ENCODE results near the gene HERPUD2.

HERPUD2 gene

DNA sequence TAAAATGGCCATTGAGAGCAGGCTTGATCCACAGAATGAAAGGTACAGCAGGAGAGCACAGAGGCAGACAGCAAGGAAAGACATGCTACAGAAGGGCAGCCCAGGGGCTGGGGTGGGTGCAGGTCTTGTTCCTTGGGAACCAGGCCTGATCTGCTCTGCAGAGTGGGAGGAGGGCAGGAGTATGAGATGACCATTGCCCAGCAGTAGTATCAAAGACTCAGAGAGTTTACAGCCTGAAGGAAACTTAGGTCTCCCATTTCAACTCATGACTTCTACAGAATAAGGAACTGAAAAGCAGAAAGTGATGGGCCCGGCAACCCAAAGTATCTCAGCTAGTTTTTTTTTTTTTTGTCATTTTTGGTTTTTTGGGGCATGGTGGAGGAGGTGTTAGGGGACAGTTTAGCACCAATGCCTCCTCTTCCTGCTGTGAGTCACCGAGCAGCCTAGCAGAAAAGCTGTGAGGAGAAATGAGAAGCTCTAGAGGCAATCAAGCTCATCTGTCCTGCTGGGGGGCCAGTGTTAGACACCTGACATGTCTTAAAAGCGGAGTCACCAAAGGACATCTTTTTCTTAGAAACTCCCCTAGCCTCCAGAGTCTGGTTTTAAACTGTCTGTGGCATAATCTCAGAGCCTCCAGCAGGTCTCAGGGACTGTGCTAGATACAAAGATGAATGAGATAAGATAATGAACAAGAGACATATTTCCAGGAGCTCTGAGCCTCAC, 34.3 kb upstream of the HERPUD2 start:
- DNase-seq (ENCODE audit: extremely low spot score) = no peak
- ChIA-PET CTCF (no interaction called here), POLR2A (interaction anchor here (1.0 kb wide), 1 partner anchor 71 kb away, joined by 5 read pairs; the partner anchor contains the start of gene SEPTIN7)
- no peak for TF ChIP-seq SUZ12 (IDR thresholded peaks at IDR 0.05)

DNA sequence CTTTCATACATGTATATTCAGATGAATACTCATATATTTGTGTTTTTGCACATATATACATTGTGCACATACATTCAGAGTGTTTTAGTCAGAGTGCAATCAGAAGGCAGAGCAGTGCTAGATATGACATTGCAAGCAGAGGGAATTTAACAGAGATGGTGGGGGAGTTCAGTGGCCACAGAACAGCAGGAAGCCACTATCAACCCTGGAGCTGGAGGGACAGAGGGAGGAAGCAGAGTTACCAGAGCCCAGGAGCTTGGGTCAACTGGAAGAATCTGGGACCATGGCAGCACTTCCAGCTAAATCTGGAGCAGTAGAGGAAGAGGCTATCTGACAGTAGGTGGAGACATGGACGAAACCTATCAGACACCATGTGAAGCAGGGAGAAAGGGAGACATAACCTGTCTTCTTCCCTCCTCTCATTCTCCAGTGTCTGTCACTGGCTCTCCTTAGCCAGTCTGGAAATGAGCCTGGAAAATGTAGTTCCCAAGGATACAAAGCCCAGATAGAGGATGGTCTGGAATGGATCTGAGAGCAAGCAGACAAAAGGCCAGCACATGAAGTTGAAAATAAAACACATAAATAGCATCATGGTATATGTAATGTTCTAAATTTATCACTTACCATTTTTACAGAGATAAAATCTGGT, 33.6 kb upstream of the HERPUD2 start:
- TF ChIP-seq NFRKB (IDR thresholded peaks at IDR 0.05) (no peak), SUZ12 (IDR thresholded peaks at IDR 0.05) (no peak), L3MBTL2 (conservative IDR thresholded peaks at IDR 0.05) (no peak), BHLHE40 (IDR thresholded peaks at IDR 0.05; ENCODE audit: borderline replicate concordance) (no peak), FOXA1 (IDR thresholded peaks at IDR 0.05) (no peak), CTBP1 (IDR thresholded peaks at IDR 0.05; ENCODE audit: borderline replicate concordance) (no peak), FOXM1 (IDR thresholded peaks at IDR 0.05; ENCODE audit: borderline replicate concordance) (no peak), HDGF (IDR thresholded peaks at IDR 0.05; ENCODE audit: borderline replicate concordance) (no peak), ARNT (IDR thresholded peaks at IDR 0.05) (no peak), TARDBP (IDR thresholded peaks at IDR 0.05) (no peak), LEF1 (IDR thresholded peaks at IDR 0.05; ENCODE audit: borderline replicate concordance) (no peak)
- TF ChIP-seq, protein P1, sequence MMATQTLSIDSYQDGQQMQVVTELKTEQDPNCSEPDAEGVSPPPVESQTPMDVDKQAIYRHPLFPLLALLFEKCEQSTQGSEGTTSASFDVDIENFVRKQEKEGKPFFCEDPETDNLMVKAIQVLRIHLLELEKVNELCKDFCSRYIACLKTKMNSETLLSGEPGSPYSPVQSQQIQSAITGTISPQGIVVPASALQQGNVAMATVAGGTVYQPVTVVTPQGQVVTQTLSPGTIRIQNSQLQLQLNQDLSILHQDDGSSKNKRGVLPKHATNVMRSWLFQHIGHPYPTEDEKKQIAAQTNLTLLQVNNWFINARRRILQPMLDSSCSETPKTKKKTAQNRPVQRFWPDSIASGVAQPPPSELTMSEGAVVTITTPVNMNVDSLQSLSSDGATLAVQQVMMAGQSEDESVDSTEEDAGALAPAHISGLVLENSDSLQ (IDR thresholded peaks at IDR 0.05) = no peak
- no peak for DNase-seq (ENCODE audit: extremely low spot score)
- POLR2A ChIA-PET = interaction anchor here (0.6 kb wide), 1 partner anchor 33 kb away, joined by 3 read pairs; no protein-coding TSS in a partner anchor
- CTCF ChIA-PET = no interaction called here

DNA sequence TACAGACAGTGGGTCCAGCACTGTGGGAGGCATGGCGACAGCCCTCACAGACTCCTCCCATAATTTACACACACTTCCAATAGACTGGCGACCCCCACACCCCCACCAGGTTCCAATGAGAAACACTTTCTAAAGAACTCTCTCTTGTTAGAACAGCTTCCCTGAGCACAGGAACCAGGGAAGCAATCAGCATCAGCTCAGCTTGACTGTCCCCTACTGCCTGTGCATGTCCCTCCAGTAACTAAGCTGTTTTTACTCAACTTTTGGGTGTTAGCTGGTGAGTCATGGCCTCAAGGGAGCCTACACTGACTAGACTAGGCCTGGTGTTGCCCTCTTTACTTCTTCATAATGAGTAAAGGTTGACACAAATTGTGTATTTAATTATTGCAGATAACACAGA, 32.6 kb upstream of the HERPUD2 start:
- no peak for DNase-seq (ENCODE audit: extremely low spot score)
- CTCF ChIA-PET = no interaction called here
- POLR2A ChIA-PET = interaction anchor here (1.5 kb wide), 1 partner anchor 73 kb away, joined by 3 read pairs; the partner anchor contains the start of gene SEPTIN7
- no peak for TF ChIP-seq ARNT (IDR thresholded peaks at IDR 0.05)
- no peak for TF ChIP-seq ZNF384 (IDR thresholded peaks at IDR 0.05)
- no peak for TF ChIP-seq HDGF (IDR thresholded peaks at IDR 0.05; ENCODE audit: borderline replicate concordance)
- no peak for TF ChIP-seq FOXM1 (IDR thresholded peaks at IDR 0.05; ENCODE audit: borderline replicate concordance)
- no peak for TF ChIP-seq ELF4 (IDR thresholded peaks at IDR 0.05)

DNA sequence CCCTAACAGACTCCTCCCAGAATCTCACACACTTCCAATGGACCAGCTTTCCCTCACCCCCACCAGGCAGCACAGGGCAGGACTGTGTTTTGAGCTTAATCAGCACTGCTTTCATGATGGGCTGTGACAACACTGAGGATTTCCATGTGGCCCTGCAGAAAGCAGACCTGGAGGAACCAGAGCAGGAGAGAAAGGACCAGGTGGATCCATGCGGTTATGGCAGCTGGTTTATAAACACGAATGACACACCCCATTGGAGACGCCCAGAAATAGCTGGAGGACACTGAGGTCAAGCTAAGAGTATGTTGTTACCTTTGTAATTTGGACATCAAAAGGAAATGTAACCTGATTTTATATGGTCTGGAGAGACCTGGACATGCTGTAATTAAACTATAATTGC, 31.7 kb upstream of the HERPUD2 start:
- ChIA-PET CTCF (no interaction called here), POLR2A (interaction anchor here (1.0 to 1.5 kb wide), 2 partner anchors 33 to 74 kb away, joined by 3 read pairs; partner anchors contain the start of gene SEPTIN7)
- no peak for DNase-seq (ENCODE audit: extremely low spot score)
- TF ChIP-seq ELF4 (IDR thresholded peaks at IDR 0.05) (no peak), SUZ12 (IDR thresholded peaks at IDR 0.05) (no peak), L3MBTL2 (conservative IDR thresholded peaks at IDR 0.05) (no peak), ARNT (IDR thresholded peaks at IDR 0.05) (no peak), HDGF (IDR thresholded peaks at IDR 0.05; ENCODE audit: borderline replicate concordance) (no peak), LEF1 (IDR thresholded peaks at IDR 0.05; ENCODE audit: borderline replicate concordance) (no peak), BHLHE40 (IDR thresholded peaks at IDR 0.05; ENCODE audit: borderline replicate concordance) (no peak), FOXM1 (IDR thresholded peaks at IDR 0.05; ENCODE audit: borderline replicate concordance) (no peak)
- TF ChIP-seq, protein P1 (IDR thresholded peaks at IDR 0.05) = no peak

DNA sequence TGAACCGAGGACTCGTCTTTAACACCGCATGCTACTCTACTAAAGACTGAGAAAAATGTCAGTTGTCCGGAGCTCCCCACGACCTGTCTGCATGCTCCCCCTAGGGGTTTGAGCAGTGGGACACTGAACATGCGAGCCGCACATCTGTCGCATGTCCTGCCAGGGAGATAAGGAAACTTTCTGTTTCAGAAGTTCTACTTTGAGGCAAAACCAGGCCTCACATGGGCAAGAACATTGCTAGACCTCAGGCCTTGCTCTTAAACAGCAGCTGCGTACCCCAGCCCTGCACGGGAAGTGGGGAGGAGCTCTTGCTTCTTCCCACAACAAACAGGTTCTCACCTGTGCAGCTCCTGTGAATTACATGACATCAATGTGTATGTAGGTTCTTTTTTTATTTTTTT, 30.3 kb upstream of the HERPUD2 start:
- CTCF ChIA-PET = no interaction called here
- TF ChIP-seq FOXA1 (IDR thresholded peaks at IDR 0.05) = no peak
- no peak for TF ChIP-seq LEF1 (IDR thresholded peaks at IDR 0.05; ENCODE audit: borderline replicate concordance)
- TF ChIP-seq ELF4 (IDR thresholded peaks at IDR 0.05) = no peak
- TF ChIP-seq ARNT (IDR thresholded peaks at IDR 0.05) = no peak
- TF ChIP-seq ZNF384 (IDR thresholded peaks at IDR 0.05) = no peak
- TF ChIP-seq HDGF (IDR thresholded peaks at IDR 0.05; ENCODE audit: borderline replicate concordance) = no peak
- no peak for TF ChIP-seq SP1 (IDR thresholded peaks at IDR 0.05)
- no peak for TF ChIP-seq L3MBTL2 (conservative IDR thresholded peaks at IDR 0.05)
- no peak for TF ChIP-seq FOXM1 (IDR thresholded peaks at IDR 0.05; ENCODE audit: borderline replicate concordance)
- no peak for DNase-seq (ENCODE audit: extremely low spot score)
- POLR2A ChIA-PET = no interaction called here

DNA sequence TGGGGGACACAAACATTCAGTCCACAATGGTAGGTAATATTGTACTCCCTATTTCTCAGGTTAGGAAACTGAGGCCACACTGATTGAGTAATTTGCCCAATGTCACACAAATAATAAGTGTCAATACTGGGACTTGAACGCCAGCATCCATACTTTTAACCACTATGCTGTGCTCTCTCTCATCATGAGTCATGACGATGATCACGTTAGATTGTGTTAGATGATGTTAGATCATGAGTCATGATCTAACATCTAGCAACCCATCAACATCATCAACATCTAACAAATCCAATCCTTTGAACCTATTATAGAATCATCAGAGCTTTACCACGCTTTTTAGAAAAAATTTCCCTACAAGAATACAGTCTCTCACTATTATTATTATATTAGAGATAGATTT, 28.1 kb upstream of the HERPUD2 start:
- CTCF ChIA-PET = no interaction called here
- no peak for TF ChIP-seq L3MBTL2 (conservative IDR thresholded peaks at IDR 0.05)
- no peak for TF ChIP-seq CTBP1 (IDR thresholded peaks at IDR 0.05; ENCODE audit: borderline replicate concordance)
- no peak for TF ChIP-seq FOXA1 (IDR thresholded peaks at IDR 0.05)
- TF ChIP-seq SUZ12 (IDR thresholded peaks at IDR 0.05) = no peak
- no peak for TF ChIP-seq BHLHE40 (IDR thresholded peaks at IDR 0.05; ENCODE audit: borderline replicate concordance)
- no peak for TF ChIP-seq HDGF (IDR thresholded peaks at IDR 0.05; ENCODE audit: borderline replicate concordance)
- no peak for TF ChIP-seq ARNT (IDR thresholded peaks at IDR 0.05)
- TF ChIP-seq LEF1 (IDR thresholded peaks at IDR 0.05; ENCODE audit: borderline replicate concordance) = no peak
- TF ChIP-seq SP1 (IDR thresholded peaks at IDR 0.05) = no peak
- no peak for TF ChIP-seq NFRKB (IDR thresholded peaks at IDR 0.05)
- TF ChIP-seq ELF4 (IDR thresholded peaks at IDR 0.05) = no peak
- TF ChIP-seq FOXK2 (IDR thresholded peaks at IDR 0.05) = no peak
- no peak for TF ChIP-seq TARDBP (IDR thresholded peaks at IDR 0.05)
- TF ChIP-seq ZNF384 (IDR thresholded peaks at IDR 0.05) = no peak
- TF ChIP-seq FOXM1 (IDR thresholded peaks at IDR 0.05; ENCODE audit: borderline replicate concordance) = no peak
- TF ChIP-seq, protein P1 (IDR thresholded peaks at IDR 0.05) = no peak

More for the DNA sequence above, 28.1 kb upstream of the HERPUD2 start:
- DNase-seq (ENCODE audit: extremely low spot score) = no peak
- POLR2A ChIA-PET = no interaction called here

Measured in HEK293T (cell line).